Measurements from ENCODE around the gene ZNF438. TPM values are rescaled to one million over a fixed set of nuclear protein-coding genes. Genes with fewer than 3 reads are reported as not detected.

The ZNF438 gene
- total RNA-seq, 1 donor: 4.3 TPM

- Histone ChIP-seq H3K4me3 (ENCODE audit: insufficient read depth, low read length) (no peak overlapping the region), H3K4me1 (ENCODE audit: insufficient read depth, low read length) (no peaks in the 10 kb centered on the region), H3K27ac (ENCODE audit: low read depth, low read length) (no peak overlapping the region), H3K27me3 (ENCODE audit: insufficient read depth, low read length) (no peaks in the 10 kb centered on the region), H3K79me2 (ENCODE audit: insufficient read depth, low read length) (no peaks in the 10 kb centered on the region), H3K9me3 (ENCODE audit: low read depth, low read length) (no peaks in the 10 kb centered on the region), H3K36me3 (ENCODE audit: insufficient read depth, low read length) (no peaks in the 10 kb centered on the region), H3K4me2 (ENCODE audit: insufficient read depth, low read length) (no peak overlapping the region), H2AFZ (ENCODE audit: low read length) (no peak overlapping the region), H4K20me1 (ENCODE audit: insufficient read depth, low read length) (no peaks in the 10 kb centered on the region)
- DNase-seq (ENCODE audit: insufficient read length, low spot score, missing footprints): no peak
- no peak for TF ChIP-seq CTCF (IDR thresholded peaks at IDR 0.05; ENCODE audit: extremely low read depth, low read depth, low read length)
Measured at GRCh38 chr10:30849231-30850035, 182.2 kb downstream of the ZNF438 start.

- H3K4me2 ChIP-seq (ENCODE audit: insufficient read depth, low read length): no peak overlapping the region
- no peaks in the 10 kb centered on the region for H3K4me1 ChIP-seq (ENCODE audit: insufficient read depth, low read length)
- H3K9me3 ChIP-seq (ENCODE audit: low read depth, low read length): no peaks in the 10 kb centered on the region
- H4K20me1 ChIP-seq (ENCODE audit: insufficient read depth, low read length): no peaks in the 10 kb centered on the region
- no peaks in the 10 kb centered on the region for H3K27me3 ChIP-seq (ENCODE audit: insufficient read depth, low read length)
- no peak for TF ChIP-seq CTCF (IDR thresholded peaks at IDR 0.05; ENCODE audit: extremely low read depth, low read depth, low read length)
- no peak for DNase-seq (ENCODE audit: insufficient read length, low spot score, missing footprints)
- no peaks in the 10 kb centered on the region for H3K36me3 ChIP-seq (ENCODE audit: insufficient read depth, low read length)
- no peak overlapping the region for H3K27ac ChIP-seq (ENCODE audit: low read depth, low read length)
- H3K4me3 ChIP-seq (ENCODE audit: insufficient read depth, low read length): no peak overlapping the region
- H3K79me2 ChIP-seq (ENCODE audit: insufficient read depth, low read length): no peaks in the 10 kb centered on the region
- H2AFZ ChIP-seq (ENCODE audit: low read length): no peak overlapping the region
Measured at GRCh38 chr10:30848396-30849032, 183.2 kb downstream of the ZNF438 start.

- Histone ChIP-seq H3K79me2 (ENCODE audit: insufficient read depth, low read length) (no peaks in the 10 kb centered on the region), H3K9me3 (ENCODE audit: low read depth, low read length) (no peaks in the 10 kb centered on the region), H3K4me2 (ENCODE audit: insufficient read depth, low read length) (no peak overlapping the region), H3K4me1 (ENCODE audit: insufficient read depth, low read length) (peaks cover 6% of the 10 kb centered on the region), H3K27ac (ENCODE audit: low read depth, low read length) (no peak overlapping the region), H2AFZ (ENCODE audit: low read length) (no peak overlapping the region), H3K27me3 (ENCODE audit: insufficient read depth, low read length) (no peaks in the 10 kb centered on the region), H3K4me3 (ENCODE audit: insufficient read depth, low read length) (no peak overlapping the region), H3K36me3 (ENCODE audit: insufficient read depth, low read length) (no peaks in the 10 kb centered on the region), H4K20me1 (ENCODE audit: insufficient read depth, low read length) (no peaks in the 10 kb centered on the region)
- DNase-seq (ENCODE audit: insufficient read length, low spot score, missing footprints): no peak
- no peak for TF ChIP-seq CTCF (IDR thresholded peaks at IDR 0.05; ENCODE audit: extremely low read depth, low read depth, low read length)
Measured at GRCh38 chr10:30847642-30848041, 184.0 kb downstream of the ZNF438 start.

GRCh38 chr10:30847199-30847598 lies 184.5 kb downstream of the ZNF438 start:
- H3K4me1 ChIP-seq (ENCODE audit: insufficient read depth, low read length): peaks cover 6% of the 10 kb centered on the region
- DNase-seq (ENCODE audit: insufficient read length, low spot score, missing footprints): no peak
- no peaks in the 10 kb centered on the region for H3K27me3 ChIP-seq (ENCODE audit: insufficient read depth, low read length)
- no peak overlapping the region for H3K4me2 ChIP-seq (ENCODE audit: insufficient read depth, low read length)
- H3K36me3 ChIP-seq (ENCODE audit: insufficient read depth, low read length): no peaks in the 10 kb centered on the region
- no peaks in the 10 kb centered on the region for H4K20me1 ChIP-seq (ENCODE audit: insufficient read depth, low read length)
- H3K4me3 ChIP-seq (ENCODE audit: insufficient read depth, low read length): no peak overlapping the region
- no peak overlapping the region for H3K27ac ChIP-seq (ENCODE audit: low read depth, low read length)
- no peak for TF ChIP-seq CTCF (IDR thresholded peaks at IDR 0.05; ENCODE audit: extremely low read depth, low read depth, low read length)
- no peaks in the 10 kb centered on the region for H3K9me3 ChIP-seq (ENCODE audit: low read depth, low read length)
- H3K79me2 ChIP-seq (ENCODE audit: insufficient read depth, low read length): no peaks in the 10 kb centered on the region
- H2AFZ ChIP-seq (ENCODE audit: low read length): no peak overlapping the region

Measured in osteoblast (primary cell).